HG03175 (cell line): ENCODE data around the gene RER1.

ENCODE experiments used
- ATAC-seq: cut with Tn5 transposase; IDR thresholded peaks from one replicate; pipeline ENCODE4 v1.9.1; 2021; ENCODE audit warnings: mild to moderate bottlenecking, moderate library complexity; ENCODE audit not compliant: unreplicated experiment

The RER1 gene

GRCh38 chr1:2391041-2391930 lies at the start of gene RER1, which contains the start of gene MORN1:
TSS of gene RER1 (plus strand) at chr1:2391841. CDS start at chr1:2395791, 3,950 bp downstream.
TSS of gene MORN1 (minus strand) at chr1:2391554. CDS start at chr1:2391533, 21 bp downstream.
- ATAC-seq, result peak; percentile 87

GRCh38 chr1:2342384-2343022 lies 49.1 kb upstream of the RER1 start:
- ATAC-seq, result no peak

- no peak for ATAC-seq
These were observed 48.4 kb upstream of the RER1 start for GRCh38 chr1:2343023-2343935.

- ATAC-seq, result no peak
These were observed 47.4 kb upstream of the RER1 start for GRCh38 chr1:2344121-2344681.

- ATAC-seq, result no peak
These were observed 46.8 kb upstream of the RER1 start for GRCh38 chr1:2344744-2345296.

GRCh38 chr1:2345297-2346075 lies 46.2 kb upstream of the RER1 start:
- ATAC-seq, result no peak

- ATAC-seq, result no peak
These were observed 44.8 kb upstream of the RER1 start for GRCh38 chr1:2346691-2347408.

- ATAC-seq, result no peak
These were observed 44.2 kb upstream of the RER1 start for GRCh38 chr1:2347409-2347785.

- ATAC-seq, result no peak
These were observed 43.7 kb upstream of the RER1 start for GRCh38 chr1:2347896-2348295.

- no peak for ATAC-seq
These were observed 43.0 kb upstream of the RER1 start for GRCh38 chr1:2348346-2349325.

- ATAC-seq, result no peak
These were observed 41.8 kb upstream of the RER1 start for GRCh38 chr1:2349806-2350205.

- ATAC-seq, result no peak
These were observed 41.1 kb upstream of the RER1 start for GRCh38 chr1:2350501-2350900.

- no peak for ATAC-seq
These were observed 40.6 kb upstream of the RER1 start for GRCh38 chr1:2350911-2351655.

GRCh38 chr1:2351723-2352122 lies 39.9 kb upstream of the RER1 start:
- ATAC-seq, result no peak

GRCh38 chr1:2352341-2352896 lies 39.2 kb upstream of the RER1 start:
- ATAC-seq, result no peak

GRCh38 chr1:2352897-2353550 lies 38.6 kb upstream of the RER1 start:
- no peak for ATAC-seq
